HG03571 (cell line): ENCODE results near the gene FANK1.
"Not testable (repeated sequence)": the region's sequence is repeated elsewhere in the genome, so short reads cannot be mapped to it uniquely, and the experiment has no call there.

Experiments used
- ATAC-seq: cut with Tn5 transposase; IDR thresholded peaks from one replicate; pipeline ENCODE4 v1.9.1; 2021; ENCODE audit not compliant: unreplicated experiment

The FANK1 gene

GRCh38 chr10:125928928-125929585, 32.7 kb downstream of the FANK1 start:
- no peak for ATAC-seq

GRCh38 chr10:125929618-125930017, 33.3 kb downstream of the FANK1 start:
- ATAC-seq, result no peak

GRCh38 chr10:125933693-125934092, 37.3 kb downstream of the FANK1 start:
- no peak for ATAC-seq

- ATAC-seq, result no peak
Observed at GRCh38 chr10:125936331-125936730, 40.0 kb downstream of the FANK1 start.

- ATAC-seq, result no peak
Observed at GRCh38 chr10:125940515-125940914, 44.2 kb downstream of the FANK1 start.

GRCh38 chr10:125951290-125951689, 54.9 kb downstream of the FANK1 start:
- ATAC-seq, result no peak

- no peak for ATAC-seq
Observed at GRCh38 chr10:125953778-125954385, 57.5 kb downstream of the FANK1 start.

GRCh38 chr10:125955766-125956165, 59.4 kb downstream of the FANK1 start:
- no peak for ATAC-seq

- no peak for ATAC-seq
Observed at GRCh38 chr10:125961743-125962142, 65.4 kb downstream of the FANK1 start.

GRCh38 chr10:125962200-125962599, 65.8 kb downstream of the FANK1 start:
- no peak for ATAC-seq

GRCh38 chr10:125964558-125964957, 68.2 kb downstream of the FANK1 start:
- no peak for ATAC-seq

- ATAC-seq, result no peak
Observed at GRCh38 chr10:125967533-125967932, 71.2 kb downstream of the FANK1 start.

GRCh38 chr10:125970077-125970630, 73.8 kb downstream of the FANK1 start:
- not testable (repeated sequence) for ATAC-seq

- no peak for ATAC-seq
Observed at GRCh38 chr10:125976960-125977605, 80.7 kb downstream of the FANK1 start.

- no peak for ATAC-seq
Observed at GRCh38 chr10:125979976-125980375, 83.6 kb downstream of the FANK1 start.

- ATAC-seq, result no peak
Observed at GRCh38 chr10:125980521-125981035, 84.2 kb downstream of the FANK1 start.

- ATAC-seq, result no peak
Observed at GRCh38 chr10:125982260-125982948, 86.0 kb downstream of the FANK1 start.

- ATAC-seq, result no peak
Observed at GRCh38 chr10:125983161-125983560, 86.8 kb downstream of the FANK1 start.

- no peak for ATAC-seq
Observed at GRCh38 chr10:125983656-125984055, 87.3 kb downstream of the FANK1 start.

GRCh38 chr10:125984346-125984745, 88.0 kb downstream of the FANK1 start:
- no peak for ATAC-seq

GRCh38 chr10:125984865-125985495, 88.6 kb downstream of the FANK1 start:
- ATAC-seq, result no peak
